Stimulated activated CD4-positive, alpha-beta T cell treated with anti-CD3 and anti-CD28 coated beads, Interleukin-4, amount 100 ng/mL, for 4 hours (primary cell): ENCODE measurements around the gene THRAP3.

Experiments used
- DNase-seq, 2 experiments: peaks; one replicate each; pipeline ENCODE4 v3.0.0-alpha.2; 2020

Gene THRAP3

DNA sequence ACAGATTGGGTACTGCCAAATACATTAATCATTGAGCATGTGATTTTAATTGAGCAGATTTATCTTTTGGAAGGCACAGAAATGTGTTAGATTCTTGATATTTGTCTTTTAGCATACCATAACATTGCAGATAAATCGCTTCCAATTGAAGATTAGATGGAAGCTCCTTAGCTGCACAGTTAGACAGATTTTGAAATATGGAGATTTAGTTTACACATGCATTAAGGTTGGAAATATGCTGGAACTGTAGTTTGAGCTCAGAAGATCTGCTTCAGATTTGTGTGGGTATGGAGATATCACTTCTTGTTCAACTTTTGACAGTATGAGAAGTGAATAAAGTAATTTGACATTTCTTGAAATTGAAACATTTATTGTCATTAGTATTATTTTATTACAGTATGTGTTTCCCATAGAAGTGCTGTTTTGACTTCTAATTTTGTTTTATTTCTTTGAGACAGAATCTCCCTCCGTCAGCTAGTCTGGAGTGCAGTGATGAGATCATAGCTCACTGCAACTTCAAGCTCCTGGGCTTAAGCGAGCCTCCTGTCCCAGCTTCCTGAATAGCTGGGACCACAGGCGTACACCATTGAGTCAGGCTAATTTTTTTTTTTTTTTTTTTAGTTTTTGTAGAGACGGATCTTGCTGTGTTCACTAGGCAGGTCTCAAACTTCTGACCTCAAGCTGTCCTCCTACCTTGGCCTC lies 29.1 kb downstream of the THRAP3 start:
- DNase-seq: no peak

DNA sequence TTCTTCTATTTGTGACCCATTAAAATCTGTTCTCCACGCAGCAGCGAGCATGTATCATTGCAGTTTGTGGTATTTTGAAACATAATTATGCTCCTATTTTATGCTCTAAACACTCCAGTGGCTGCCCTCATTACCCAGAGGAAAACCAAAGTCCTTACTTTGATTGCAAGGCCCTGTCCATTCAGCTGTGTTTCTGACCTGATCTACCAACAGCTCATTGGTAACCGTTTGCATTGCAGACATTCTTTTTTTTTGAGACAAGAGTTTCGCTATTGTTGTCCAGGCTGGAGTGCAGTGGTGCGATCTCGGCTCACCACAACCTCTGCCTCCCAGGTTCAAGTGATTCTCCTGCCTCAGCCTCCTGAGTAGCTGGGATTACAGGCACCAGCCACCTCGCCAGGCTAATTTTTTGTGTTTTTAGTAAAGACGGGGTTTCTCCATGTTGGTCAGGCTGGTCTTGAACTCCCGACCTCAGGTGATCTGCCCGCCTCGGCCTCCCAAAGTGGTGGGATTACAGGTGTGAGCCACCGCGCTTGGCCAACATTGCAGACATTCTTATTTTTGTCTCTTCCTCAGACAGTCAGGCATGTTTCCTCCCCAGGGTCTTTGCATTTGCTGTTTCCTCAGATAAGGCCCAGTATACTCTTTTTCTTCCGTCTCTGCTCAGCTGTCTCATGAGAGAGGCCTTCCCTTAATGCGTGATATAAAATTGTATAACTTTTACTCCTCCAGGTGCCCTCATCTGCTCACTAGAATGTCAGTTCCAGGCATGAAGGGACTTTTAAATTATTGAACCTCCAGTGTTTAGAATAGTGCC lies 32.5 kb downstream of the THRAP3 start:
- DNase-seq: no peak

DNA sequence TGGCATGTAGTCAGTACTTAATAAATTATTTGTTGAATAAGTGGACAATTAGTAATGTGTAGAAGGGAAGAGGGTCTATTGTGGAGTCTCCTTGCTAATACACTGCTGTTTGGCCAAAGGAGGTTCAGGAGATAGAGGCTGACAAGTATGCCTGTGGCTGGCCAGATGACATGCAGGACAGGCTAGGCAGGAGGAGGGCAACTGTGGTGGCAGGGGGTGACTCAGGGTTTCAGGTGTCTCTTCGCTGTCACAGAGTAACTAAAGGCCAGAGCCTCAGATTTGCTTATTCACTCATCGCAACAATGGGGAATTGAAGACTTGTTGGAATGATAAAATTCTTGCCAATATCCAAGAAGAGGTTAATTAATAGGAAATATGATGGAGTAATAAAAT lies 33.1 kb downstream of the THRAP3 start:
- no peak for DNase-seq

DNA sequence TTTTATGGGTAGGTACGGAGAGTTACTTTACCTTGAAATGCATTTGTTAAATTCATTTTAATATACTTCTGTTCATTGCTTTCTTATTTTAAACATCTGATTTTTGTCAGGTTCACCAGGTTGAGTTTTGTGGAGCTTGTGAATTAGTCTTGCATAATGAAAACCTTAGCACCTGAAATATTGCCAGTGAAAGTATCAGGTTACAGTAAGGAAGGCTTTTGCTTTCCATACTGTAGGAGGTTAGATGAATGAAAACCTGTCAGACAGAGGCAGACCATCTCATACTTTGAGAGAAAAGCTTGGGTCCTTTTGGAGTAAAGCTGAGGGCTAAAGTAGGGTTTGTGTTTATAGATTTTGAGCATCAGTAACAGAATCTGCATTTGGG lies 34.7 kb downstream of the THRAP3 start:
- DNase-seq: no peak

DNA sequence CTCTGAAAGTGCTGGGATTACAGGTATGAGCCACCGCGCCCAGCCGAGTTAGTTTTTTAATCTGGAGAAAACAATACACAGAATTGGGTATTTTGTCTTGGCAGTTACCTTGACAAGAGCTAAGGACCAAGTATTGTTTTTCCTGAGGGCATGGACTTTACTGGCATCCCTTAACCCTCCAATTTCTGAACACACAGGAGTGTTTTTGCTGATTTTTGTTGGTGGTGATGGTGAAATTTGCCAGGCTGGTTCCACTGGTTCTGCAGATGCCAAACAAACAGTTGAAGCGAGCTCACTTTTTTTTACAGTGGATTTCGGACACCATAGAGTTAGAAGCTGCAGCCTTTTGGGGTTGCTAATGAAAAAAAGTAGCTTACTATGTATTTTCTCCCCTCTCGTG lies 44.7 kb downstream of the THRAP3 start:
- DNase-seq: no peak

DNA sequence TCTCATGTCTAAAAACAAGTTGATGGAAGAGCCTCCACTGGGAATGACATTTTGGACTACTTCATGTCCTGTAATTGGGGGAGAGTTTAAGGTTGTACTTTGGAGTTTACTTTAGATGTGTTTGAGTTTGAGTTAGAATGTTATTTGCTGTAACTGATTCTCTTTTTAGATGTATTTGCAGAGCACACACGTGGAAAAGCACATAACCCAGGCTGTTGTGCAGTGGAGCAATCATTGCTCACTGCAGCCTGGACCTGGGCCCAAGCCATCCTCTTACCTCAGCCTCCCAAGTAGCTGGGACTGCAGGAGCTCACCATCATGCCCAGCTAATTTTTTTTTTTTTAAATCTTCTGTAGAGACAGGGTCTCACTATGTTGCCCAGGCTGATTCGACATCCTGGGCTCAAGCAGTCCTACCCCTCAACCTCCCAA lies 45.2 kb downstream of the THRAP3 start:
- DNase-seq: no peak

DNA sequence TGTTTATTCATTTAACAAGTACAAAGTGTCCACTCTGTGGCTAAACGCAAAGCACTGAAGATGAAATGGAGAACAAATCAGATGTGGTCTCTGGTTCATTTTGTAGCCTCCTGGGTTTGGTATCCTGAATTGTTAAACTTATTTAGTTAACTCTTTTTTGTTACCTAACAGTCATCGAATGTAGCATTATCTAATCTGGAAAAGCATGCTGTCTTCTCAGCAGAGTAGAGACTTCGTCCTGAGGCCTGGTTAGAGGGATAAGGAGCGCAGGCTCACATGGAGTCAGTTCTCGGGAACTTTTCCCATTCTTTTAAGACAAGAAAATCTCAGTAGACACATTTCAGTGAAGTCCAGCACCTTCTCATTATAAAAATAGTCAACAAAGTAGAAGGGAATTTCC lies 48.8 kb downstream of the THRAP3 start:
- no peak for DNase-seq

DNA sequence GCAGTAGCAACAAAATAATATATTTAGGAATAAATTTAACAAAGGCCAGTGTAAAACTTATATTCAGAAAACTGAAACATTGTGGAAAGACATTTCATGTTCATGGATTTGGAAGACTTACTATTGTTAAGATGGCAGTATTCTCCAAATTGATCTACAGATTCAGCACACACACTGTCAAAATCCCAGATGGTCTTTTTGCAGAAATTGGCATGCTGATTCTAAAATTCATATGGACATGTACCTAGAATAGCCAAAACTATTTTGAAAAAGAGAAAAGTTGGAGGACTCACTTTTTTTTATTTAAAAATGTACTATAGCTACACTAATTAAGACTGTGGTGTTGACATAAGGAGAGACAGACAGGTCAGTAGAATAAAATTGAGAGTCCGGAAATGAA lies 50.0 kb downstream of the THRAP3 start:
- DNase-seq: no peak

DNA sequence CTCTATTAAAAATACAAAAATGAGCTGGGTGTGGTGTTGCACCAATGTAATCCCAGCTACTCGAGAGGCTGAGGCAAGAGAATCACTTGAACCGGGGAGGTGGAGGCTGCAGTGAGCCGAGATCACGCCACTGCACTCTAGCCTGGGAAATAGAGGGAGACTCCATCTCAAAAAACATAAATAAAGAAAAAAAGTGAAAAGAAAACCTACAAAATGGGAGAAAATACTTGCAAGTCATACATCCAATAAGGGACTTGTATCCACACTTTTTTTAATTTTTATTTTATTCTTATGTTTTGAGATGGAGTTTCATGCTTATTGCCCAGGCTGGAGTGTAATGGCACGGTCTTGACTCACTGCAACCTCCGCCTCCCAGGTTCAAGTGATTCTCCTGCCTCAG lies 52.4 kb downstream of the THRAP3 start:
- no peak for DNase-seq

DNA sequence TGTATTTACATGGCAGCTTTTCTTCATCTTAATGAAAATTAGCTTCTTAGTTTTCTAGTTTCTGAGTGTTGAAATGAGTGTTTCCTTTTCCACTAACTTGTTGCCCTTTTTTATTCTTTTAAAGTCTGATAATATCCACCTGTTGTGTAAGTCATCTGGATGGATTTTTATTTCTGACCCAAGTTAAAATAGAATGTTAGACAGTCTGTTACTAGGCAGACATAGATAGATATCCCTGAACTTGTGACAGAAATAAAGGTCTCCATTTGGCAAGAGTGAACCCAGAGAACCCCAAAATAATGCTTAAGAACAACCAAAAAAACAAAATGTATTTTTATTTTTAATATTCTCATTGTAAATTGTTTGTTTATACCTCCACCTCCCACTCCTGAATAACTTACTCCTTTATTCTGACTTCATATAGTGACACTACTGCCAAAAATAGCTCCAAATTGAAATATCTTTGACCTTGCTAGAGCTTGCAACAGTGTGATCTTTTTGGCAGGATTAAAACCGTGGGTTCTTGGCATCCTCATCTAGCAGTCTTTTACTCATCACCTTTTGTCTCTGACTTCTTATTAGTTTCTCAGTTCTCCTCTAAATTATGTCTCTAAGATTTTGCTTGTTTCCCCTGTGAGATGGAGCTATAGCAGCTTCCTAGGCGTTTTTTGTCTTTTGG lies 55.0 kb downstream of the THRAP3 start:
- DNase-seq: no peak

DNA sequence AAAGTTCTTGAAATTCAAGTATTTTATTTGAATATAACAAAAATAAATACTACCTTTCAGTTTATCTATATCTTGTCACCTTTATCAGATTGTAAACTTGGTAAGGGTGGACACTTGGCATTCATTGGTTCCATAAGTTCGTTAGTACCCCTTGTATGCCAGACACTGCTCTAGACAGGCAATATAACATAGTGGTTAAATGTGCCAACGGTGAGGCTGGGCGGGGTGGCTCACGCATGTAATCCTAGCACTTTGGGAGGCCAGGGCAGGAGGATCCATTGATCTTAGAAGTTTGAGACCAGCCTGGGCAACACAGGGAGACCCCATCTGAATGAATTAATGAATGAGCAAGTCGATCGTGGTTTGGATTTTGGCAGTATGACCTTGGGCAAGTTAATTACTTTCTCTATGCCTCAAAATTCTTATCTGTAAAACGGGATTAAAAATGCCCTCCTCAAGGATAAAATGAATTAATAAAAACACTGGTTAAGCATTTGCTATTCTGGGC lies 55.6 kb downstream of the THRAP3 start:
- DNase-seq: no peak

DNA sequence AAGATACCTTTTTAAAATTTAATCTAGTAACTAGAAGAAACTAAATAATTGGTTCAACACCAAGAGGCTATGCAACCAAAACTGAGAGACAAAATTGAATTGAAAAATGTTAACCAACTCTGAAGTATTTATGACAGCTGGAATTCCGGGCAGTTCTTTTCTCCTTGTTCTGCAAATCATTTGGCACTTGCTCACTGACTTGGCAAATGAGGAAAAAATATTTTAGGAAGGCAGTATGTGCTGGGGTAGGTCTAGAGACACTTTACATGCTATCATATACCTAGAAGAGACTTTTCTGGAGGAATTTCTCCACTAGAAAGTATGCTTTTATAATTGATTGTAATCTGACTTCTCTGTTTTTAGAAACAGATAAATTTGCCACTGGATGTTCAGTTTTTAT lies 59.8 kb downstream of the THRAP3 start:
- no peak for DNase-seq

DNA sequence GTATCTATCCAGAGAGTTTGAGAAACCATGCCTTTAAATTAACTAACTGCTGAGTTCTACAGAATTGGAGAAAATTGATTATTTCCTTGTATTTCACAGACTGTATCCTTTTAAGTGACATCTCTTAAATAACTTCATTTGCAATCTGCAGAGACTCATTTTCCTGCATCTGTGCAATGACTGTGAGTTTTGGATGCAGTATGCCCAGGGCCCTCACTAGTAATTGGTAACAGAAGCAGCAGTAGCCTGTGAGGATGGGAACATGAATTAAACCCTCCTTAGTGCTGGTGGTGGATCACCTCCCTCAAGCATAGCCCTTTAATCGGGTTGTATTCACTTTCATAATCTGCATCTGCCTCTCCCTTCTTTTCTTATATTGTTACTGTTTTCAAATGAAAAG lies 60.3 kb downstream of the THRAP3 start:
- DNase-seq: no peak

DNA sequence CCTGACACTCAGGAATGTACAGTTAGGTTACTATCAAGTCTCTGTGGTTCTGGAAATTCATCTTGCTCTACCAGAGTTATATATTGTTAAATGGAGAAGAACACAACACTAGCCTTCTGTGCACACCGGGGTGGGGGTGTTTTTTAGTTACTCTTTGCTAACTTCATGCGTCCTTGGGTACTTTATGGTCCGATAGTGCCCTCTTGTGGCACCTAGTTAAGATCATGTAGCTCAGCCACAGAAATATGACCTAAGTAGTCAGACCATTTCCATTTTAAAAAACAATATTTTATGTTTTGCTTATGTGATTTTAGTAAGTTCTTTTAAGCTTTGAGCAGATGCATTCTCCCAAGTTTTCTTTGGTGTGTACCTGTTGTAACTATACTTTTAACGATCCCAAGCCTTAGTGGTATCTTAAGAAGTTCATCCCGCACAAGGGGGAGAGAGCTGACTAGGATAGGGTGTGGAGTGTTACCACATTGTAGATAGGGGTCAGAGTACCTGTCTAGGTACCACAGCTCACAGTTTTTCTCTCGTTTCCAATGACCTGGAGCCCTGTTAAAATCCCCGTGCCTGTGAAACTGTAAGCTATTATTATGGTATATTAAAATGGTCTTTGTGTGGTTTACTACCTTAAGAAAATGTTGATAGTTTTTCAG lies 61.3 kb downstream of the THRAP3 start:
- DNase-seq: peak; percentile 30 to 54

DNA sequence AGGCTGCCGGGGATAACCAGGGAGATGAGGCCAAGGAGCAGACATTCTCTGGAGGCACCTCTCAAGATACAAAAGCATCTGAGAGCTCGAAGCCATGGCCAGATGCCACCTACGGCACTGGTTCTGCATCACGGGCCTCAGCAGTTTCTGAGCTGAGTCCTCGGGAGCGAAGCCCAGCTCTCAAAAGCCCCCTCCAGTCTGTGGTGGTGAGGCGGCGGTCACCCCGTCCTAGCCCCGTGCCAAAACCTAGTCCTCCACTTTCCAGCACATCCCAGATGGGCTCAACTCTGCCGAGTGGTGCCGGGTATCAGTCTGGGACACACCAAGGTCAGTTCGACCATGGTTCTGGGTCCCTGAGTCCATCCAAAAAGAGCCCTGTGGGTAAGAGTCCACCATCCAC lies 62.6 kb downstream of the THRAP3 start:
- no peak for DNase-seq

DNA sequence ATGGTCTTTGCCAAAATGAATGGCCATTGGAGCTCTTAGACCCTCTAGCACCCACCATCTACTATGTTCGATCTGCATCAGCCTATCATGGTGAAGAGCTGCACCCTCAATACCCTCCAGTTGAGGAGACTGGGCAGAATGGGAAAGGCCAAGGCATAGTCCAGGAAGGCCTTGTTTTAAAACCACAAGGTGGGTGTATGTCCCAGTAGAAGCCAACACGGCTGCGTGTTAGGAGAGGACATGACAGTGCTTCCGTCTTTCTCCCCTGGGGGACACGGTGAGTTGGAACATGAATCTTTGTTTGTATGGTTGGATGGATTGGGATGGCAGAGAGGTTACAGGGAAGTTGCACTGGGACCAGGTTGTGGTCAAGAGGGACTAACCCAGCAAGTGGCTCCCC lies 63.4 kb downstream of the THRAP3 start:
- no peak for DNase-seq

DNA sequence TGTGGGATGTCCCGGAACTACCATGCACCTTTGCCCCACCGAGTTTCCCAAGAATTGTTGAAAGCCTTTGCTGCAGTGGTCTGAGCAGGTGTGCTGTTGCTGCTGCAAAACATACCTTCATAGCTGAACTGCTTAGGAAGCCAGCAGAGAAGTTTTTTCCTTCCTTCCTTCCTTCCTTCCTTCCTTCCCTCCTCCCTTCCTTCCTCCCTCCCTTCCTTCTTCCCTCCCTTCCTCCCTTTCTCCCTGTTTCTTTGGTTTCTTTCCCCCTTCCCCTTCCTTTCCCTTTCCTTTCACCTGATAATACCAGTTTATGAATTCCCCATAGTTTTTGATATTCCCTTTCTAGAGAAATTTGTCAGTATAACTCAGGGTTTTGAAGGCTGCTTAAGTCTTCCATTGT lies 71.1 kb downstream of the THRAP3 start:
- DNase-seq: no peak

DNA sequence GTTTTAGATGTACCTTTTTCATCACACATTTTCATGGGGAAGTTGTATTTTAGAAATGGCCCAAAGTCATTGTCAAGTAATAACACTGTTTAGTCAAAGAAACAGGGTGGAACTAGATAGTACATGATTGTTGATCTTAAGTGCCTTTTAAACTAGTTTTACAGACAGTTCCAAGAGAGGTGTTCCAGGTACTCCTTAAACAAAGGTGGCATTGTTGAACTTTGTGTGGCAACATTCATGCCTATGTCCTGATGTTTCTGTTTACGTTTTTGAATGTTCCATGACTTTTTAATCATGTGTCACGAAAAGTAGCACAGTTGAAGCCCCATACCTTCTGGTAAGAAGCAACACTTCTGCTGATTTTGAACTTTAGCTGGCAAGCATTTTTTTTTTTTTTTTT lies 72.8 kb downstream of the THRAP3 start:
- DNase-seq: no peak

DNA sequence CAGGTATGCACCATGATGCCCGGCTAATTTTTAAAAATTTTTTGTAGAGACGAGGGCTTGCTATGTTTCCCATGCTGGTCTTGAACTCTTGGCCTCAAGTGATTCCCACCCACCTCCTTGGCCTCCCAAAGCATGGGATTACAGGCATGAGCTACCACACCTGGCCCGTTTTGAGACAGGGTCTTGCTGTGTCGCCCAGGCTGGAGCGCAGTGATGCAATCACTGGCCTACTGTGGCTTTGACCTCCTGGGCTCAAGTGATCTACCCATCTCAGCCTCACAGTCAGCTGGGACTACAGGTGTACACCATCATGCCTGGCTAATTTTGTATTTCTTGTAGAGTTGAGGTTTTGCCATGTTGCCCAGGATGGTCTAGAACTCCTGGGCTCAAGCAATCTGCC lies 74.4 kb downstream of the THRAP3 start:
- DNase-seq: no peak

DNA sequence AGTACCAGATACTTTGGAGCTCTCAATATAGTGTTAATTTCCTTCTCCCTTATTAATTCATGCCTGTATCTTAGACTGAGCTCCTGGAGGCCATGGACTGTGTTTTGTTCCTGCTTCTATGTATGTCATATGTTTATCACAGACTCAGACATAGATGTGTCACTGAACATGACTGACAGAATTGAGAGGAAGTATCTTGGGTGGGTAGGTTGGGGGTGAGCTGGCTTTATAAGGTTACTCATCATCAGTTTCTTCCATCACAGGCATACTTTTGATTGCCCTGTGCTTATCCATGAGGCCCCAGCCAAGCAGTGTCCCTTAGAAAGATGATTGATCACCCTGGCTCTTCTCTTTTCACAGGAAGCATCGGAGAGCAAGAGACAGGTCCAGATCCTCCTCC lies 76.3 kb downstream of the THRAP3 start:
- DNase-seq: no peak

DNA sequence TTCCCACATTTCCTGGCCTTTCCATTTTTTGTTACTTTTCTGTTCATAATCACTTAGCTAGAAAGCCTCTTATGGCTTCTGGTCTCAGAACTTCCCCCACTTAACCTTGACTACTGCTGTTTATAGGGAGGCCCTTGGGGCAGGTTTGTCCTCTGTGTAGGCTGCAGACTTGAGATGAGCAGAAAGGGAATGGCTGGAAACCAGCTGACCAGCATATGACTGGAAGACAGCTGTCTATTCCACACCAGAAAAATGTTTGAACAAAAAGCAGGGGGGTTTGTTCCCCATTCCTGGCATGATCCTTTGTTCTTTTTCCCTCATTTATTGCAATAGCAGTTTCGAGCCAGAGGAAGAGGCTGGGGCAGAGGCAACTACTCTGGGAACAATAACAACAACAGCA lies 77.0 kb downstream of the THRAP3 start:
- DNase-seq: no peak

DNA sequence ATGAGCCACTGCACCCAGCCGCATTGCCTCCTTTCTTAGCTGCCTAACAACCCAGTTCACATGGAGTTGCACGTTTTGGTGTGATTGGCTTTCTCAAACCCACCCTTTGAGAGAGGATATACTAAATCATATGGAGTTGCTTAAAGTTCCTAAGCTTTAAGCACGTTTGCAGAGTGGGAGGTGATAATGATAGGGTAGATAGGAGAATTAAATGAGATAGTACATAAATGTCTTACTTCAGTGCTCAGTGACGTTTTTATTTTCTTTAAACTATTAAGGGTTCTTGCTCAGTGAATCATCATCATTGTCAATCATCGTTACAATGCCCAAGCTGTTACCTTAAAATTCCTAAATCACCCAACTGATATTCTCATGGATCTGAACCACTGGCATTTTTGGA lies 79.0 kb downstream of the THRAP3 start:
- DNase-seq: no peak

DNA sequence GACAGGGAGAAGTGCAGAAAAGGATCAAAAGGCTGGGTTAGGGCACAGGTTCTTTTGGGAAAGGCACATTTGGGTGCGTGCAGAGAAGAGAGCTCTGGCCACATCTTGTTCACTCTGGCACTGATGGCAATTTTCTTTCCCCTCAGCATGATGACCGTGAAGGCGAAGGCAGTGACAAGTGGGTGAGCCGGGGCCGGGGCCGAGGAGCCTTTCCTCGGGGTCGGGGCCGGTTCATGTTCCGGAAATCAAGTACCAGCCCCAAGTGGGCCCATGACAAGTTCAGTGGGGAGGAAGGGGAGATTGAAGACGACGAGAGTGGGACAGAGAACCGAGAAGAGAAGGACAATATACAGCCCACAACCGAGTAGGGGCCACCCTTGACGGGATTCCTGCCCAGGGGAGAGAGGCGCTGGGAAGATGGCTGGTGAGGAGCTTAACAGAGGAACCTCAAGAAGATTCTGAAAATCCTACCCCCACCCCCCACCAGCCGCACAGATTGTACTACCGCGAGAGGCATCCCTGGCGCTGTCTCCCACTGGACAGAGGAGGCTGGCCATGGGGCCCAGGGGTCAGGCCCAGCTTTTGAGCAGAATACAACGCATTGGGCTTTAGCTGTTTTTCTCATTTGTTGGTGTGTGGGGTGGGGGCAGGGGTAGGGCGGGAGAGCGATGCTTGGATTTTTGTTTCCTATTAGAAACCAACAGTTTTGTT lies 79.6 kb downstream of the THRAP3 start:
- DNase-seq: no peak
